HG03095 (cell line): ENCODE measurements around the gene GHR.
"Not testable (repeated sequence)": the region's sequence is repeated elsewhere in the genome, so short reads cannot be mapped to it uniquely, and the experiment has no call there.

Experiments used
- ATAC-seq: cut with Tn5 transposase; IDR thresholded peaks from one replicate; pipeline ENCODE4 v1.9.1; 2021; ENCODE audit warnings: moderate library complexity; ENCODE audit not compliant: unreplicated experiment

The GHR gene

DNA sequence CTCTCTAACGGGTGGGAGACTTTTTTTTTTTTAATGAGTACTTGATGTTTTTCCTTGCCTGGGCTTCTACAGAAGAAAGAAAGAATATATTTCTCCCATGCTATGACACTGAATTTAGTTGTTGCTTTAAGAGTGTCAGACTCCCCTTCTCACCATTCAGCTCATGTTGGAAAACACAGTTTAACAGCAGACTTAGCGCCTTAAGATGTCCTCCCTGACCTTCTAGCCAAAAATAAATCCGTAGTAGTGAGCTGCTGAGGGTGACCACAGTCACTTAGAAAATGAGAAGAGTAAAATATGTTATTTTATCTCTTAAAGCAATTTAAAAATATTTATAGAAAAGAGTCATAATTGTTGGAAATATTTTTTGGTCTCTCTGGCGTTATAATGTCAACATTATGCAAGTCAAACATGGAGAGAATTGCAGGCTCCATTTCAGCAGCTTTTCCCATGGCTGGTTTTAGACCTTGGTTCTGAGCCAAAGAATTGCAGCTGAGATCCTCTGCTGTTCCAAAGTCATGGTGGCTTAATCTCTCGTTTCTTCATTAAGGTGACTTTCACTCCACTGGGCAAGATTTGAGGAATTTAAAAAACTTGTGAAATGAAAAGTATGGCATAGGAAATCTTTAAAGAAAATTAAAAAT lies 143.5 kb downstream of the GHR start:
- no peak for ATAC-seq

DNA sequence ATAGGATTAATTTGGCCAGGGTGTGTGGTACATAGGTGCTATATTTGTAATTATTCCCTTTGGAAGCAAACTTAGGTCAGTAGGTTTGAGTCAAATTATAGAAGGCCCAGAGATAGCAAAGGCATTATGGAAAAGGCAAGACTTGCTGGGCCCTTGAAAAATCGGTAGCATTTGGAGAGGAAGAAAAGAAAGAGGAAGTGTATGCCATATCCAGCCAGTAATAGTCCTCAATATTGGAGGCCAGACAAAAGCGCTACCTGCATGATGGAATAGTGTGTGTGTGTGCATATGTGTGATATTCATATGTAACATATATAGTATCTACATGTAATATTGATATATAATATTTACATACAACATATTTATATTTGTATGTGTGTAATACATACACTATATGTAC lies 146.1 kb downstream of the GHR start:
- ATAC-seq = no peak

DNA sequence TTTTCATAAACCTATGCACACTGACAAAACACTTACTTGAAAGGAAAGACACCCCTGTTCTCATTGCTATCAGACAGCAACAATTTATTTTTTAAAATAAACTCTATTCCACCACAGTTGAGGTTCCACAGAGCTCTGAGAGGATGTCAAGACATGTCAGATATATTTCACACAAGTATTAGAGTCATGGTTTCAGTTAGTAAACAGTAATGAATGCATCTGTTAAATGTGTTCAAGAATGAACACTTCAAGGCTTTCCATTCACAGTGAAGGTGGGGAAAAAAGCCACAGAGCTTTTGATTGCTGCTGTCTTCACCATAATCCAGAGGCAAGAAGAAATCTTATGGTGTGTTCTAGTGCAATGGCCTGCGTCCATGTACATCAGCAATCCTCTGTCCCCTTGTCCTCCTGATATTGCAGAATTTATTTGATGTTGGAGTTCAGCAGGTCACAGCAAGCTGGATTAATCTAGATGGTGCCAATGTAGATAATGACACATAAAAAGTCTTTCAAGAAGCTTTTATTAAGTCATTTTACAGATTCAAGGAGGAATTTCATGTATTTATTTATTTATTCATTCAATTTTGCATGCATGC lies 146.8 kb downstream of the GHR start:
- ATAC-seq = no peak

DNA sequence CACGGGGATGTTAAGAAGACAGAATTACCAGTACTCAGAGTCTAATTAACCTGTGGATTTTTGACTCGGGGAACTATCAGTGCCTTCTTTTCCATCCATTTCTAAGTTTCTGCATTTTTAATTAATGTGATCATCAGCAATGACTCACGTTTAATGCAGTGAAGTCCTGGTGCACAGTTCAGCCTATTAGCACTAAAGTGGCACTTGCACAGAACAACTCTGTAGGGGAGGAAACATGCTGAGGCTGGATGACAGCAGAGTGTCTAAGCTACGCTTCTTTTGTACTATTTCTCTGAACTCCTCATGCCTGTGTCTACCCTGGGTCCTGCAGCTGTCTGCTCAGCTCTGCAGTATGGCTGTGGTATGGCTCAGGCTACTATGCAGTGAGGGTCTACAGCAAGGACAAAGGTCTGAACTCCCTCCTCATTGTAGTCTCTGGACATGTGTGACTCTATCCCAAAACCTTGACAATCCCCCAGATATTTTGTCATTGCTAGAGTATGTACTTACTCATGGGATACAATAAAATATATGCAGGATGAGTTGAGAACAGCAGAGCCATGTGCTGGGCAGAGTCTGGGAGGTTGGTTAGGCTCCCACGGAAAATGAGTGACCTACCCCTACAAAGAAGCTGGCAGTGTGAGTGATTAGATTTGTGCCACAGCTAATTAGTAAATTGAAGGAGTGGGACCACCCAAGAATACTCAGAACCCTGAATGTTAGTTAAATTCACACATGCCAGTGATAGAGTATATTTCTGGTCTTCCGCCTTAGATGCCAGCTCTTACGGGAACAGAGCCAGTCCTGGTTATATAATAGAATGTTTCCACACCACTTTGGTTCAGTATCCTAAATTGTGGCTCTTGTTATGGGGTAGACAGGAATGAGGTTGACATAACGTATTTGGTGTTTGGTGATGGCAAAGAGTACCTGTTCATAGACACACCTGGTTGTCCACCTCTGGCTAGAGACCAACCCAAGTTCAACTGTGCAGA lies 148.0 kb downstream of the GHR start:
- no peak for ATAC-seq

DNA sequence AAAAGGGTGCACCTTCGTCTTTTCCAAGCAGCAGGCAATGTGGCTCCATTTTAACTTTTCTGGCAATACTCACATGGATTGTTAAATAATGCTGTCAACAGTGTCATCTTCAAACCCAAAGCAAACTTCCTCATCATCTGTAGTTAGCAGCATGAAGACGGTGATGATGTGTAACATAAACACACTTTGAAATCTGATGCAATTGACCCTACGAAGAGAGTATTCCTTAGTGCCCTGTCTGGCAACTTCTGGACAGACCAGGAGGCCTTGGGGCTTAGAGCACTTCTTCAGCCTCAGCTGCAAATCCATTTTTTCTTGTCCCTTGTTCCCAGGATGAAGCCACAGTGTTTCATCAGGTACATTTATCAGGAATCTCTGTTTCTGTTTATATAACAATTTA lies 149.1 kb downstream of the GHR start:
- no peak for ATAC-seq

DNA sequence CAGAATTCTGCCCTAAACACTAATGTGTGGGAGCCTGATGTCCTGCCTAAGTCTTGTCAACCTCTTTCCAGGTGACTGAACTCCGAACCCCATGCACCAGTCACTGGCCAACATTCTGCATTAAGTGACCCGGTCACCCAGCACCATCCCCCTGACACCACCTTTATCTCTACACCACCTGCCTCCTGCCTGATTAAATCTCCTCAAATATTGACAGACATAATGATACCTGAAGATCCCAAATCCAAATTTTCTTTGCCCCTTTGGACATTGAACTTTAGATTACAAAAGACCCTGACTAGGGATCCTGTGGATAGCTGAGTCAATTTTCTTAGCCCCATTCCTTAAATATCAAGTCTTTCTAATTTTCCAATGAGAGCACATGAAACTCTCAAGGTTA lies 150.1 kb downstream of the GHR start:
- ATAC-seq = no peak

DNA sequence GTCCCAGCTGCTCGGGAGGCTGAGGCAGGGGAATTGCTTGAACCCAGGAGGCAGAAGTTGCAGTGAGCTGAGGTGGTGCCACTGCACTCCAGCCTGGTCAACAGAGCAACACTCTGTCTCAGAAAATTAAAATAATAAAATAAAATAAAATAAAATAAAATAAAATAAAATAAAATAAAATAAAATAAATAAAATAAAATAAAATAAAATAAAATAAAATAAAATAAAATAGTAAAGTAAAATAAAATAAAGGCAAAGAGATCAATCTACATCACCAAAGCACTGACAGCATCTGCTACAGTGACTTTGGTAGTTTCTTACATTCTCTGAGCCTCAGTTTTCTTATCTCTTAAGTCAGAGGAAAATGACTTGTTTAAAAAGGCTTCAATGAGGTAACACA lies 152.7 kb downstream of the GHR start:
- not testable (repeated sequence) for ATAC-seq

DNA sequence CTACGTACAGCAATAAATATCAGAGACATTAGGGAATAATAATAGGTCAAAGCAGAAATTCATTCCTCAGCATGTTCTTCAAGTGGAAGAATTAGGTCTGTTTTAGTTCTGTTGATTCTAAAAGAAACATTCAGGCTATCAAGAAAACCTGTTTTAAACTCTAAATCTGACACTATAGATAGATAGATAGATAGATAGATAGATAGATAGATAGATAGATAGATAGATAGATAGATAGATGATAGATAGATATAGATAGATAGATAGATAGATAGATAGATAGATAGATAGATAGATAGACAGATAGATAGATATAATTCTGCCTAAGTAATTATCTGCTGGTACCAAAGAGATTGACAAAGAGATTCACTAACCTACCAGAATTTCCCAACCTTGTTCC lies 155.7 kb downstream of the GHR start:
- ATAC-seq = not testable (repeated sequence)

DNA sequence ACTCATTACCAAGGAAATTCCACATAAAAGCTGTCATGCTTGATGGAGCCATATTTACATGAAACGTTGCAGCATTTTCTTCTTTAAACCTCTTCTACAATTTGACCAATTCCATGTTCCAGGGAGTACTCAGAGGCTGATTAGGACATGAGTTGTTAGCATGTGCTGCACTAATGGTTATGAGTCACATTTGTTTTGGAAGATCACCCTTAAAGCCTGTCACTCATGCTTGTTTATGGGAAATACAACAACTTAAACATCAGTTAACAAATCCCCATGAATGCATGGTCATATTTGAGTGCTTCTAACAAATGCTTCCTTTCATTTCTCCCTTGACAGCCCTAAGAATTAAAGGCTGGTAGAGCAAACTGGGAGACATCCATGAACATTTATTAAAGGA lies 156.1 kb downstream of the GHR start:
- ATAC-seq = no peak

DNA sequence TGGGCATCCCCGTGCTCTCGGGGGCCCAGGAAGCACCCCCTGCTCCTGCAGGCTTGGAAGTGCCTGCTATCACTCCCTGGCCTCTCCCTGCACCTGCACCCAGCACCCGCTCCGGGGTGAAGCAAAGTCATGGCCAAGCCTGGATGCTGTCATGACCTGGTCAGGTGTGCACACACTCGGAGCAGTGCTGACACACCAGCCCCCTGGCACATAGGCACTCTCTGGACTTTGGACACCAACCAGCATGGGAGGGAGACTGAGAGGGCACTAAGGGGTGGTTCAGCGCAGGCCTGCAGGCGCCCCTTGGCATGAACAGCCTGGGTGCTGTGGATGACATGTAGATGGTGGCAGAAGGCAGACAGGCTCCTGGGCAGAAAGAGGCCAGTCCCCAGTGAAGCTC lies 158.6 kb downstream of the GHR start:
- no peak for ATAC-seq

DNA sequence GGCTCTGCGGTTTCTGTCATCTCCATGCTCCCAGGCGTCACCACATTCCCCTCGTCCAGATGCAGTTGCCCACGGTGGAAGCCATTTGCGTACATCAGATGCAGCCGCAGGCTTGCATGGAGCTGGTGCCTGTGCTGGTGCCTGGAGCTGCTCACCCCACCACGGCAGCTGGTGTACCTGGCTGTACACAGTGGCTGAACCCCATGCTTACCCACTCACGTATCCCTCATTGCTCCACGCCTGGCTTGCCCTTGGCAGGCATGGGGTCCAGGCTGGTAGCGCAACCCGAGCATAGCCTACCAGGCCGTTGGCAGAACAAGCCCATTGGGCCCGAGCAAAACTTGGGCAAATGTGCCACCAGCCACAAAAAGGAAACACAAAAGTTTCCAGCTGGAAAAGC lies 159.5 kb downstream of the GHR start:
- no peak for ATAC-seq

DNA sequence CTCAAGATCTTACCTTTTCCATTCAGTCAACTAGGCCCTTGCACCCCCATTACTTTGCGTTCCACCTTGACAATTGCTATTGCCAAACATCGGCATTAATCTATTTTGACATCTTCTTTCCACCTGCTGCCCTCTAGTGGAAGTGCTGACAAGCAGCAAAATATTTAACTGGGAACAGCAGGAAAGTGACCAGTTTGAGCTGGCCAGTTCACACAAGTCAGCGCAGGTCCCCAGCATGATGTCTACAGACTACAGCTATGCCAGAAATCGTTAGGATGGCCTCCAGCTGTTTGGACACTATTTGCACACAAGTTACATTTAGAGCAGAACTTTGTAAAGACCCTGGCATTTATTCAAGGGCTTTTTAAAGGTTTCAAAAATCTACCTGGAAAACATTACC lies 160.1 kb downstream of the GHR start:
- no peak for ATAC-seq

DNA sequence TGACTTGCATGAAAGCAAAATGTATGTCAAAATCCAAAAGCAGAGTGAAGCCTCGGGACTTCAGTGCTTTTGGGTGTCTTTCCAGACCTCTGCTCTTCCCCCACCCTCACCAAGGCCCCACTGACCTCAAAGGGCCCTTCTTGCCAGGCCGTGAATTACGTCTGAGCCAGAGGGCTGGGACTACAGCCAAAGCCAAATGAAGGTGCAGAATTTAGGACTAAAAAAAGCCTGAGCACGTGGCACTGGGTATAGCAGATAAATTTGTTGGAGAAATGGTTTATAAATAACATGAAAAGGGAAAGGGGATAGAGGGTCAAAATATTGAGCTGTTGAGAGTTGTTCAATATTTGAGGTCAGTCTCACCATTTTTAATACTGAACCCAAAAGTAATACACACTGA lies 163.4 kb downstream of the GHR start:
- ATAC-seq = no peak

DNA sequence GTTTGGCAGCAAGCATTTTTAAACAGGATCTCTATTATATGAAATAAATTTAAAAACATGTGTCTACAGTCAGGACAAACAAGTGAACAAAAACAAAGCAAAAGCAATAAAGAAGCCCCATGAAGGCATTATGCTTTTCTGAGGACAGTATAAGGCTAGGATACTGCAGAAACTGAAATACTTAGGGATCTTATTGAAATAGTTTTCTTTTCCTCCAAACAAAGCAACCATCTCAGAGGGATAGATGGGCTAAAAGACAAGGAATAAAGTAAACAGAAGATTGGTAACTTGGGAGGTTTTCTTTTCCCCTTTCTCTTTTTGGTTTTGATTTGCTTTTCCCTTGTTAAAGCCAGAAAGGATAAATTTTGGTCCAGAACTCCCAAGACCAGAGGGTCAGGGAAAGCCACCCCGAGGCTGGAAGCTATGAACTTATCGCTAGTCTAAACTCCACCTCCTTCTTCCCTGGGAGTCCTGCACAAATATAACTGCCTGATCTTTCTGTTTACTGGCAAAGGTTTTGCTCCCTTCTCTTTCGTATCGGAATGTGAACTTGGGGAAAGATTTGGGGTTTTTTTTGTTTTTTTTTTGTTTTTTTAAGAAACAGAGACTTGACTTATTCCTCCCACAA lies 164.0 kb downstream of the GHR start:
- ATAC-seq = no peak

DNA sequence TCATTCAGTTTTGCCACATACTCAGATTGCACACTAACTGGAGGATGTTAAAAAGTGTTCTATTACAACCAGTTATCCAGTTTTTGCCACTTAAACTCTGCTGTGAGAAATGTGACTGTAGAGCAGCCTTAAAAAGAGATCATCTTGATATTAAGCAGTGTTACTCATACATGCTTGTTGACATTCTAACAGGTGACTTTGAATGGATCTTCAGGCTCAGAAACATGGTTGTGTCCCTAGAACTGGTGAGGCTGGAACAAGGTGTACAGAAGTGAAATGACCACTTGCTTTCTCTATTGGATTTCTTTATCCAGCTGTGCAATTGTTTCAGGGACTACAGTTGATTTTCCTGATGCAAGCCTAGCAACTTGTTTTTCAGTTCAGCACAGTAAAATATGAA lies 167.3 kb downstream of the GHR start:
- no peak for ATAC-seq

DNA sequence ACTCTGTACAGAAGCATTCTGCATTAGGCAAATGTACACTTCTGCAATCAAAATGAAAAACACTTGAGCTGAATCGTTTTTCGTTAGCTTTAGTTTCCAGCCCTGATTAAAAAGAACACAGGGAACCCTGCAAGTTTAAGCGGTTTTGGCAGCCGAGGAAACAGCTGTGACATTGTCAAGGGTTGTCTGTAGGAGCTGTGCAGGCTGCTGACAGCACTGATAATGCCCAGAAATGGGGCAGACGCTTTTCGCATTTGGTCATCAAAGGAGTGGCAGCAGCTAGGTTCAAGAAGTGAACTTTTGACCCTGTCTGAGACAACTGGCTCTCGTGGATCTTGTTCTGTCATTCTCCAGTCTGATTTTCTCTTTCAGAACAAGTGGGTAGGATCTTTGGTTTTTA lies 167.8 kb downstream of the GHR start:
- ATAC-seq = no peak

DNA sequence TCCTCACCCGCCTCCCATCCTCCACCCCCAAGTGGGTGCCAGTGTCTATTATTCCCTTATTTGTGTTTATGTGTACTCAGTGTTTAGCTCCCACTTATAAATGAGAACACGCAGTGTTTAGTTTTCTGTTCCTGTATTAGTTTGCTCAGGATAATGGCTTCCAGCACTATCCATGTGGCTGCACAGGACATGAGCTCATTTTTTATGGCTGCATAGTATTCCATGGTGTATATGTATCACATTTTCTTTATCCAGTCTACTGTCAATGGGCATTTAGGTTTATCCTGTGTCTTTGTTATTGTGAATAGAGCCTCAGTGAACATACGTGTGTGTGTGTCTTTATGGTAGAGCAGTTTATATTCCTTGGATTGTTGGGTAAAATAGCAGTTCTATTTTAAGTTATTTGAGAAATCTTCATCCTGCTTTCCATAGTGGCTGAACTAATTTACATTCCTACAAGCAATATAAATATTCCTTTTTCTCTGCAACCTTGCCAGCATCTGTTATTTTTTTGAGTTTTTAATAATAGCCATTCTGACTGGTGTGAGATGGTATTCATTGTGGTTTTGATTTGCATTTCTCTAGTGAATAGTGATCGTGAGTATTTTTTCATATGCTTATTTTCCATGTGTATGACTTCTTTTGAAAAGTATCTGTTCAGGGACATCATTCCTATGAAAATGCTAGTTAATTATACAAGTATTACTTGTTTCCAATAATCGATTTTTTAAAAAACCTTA lies 169.3 kb downstream of the GHR start:
- ATAC-seq = no peak

DNA sequence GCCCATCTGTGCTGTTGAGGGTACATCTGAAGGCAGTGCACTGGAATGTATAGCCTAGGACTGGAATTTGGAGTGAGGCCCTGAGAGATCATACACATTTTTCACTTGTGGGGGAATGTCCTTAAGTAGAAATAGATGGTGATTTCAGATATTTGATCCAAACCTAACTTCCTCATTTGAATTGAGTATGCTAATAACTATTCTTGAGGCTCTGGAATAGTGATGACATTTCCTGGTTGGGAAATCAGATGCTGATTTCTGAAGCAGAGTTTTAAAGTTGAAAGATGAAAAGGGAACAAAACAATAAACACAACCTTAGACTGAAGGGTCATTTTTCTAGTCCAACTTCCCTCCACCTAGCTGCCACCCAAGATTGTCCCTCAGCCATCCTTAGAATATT lies 170.4 kb downstream of the GHR start:
- no peak for ATAC-seq

DNA sequence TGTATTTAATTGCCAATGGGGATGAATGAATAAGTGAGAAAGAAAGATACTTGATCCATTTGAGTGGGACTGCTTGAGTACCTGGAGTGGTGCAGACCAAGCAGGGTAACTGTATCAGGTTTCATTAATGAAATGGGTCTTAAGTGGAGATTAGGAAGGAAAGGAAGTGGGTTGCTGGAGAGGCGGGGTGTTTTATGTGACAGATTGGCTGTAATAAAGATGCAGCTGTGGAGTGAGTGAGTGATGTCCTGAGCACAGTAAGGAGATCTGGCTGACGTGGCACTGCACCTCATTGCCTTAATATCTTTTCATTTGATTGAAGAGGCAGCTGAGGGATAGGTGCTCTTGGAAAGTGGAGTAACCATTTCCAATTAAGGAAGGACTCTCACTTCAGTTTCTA lies 172.4 kb downstream of the GHR start:
- ATAC-seq = no peak

DNA sequence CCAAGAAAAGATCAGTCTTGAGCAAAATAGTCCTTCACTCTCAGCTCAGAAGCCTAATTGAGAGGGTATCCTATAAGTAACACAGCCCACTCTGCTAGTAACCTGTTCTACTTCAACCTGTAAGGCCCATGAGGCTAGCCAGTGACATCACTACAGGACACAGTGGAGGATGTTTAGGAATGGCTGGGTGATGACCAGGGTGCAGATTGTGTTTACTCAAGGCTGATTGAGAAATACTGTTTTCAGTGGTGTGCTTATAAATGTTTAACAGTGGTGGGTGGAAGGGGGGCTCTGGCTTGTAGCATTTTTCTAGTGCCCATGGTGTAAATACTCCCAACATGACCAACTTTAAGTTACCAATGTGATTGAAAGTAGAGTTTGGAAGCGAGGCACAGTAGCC lies 173.6 kb downstream of the GHR start:
- ATAC-seq = no peak
